PC-3 (cell line): Measurements from ENCODE around the gene KSR1. TPM values are rescaled to one million over a fixed set of nuclear protein-coding genes. Genes with fewer than 3 reads are reported as not detected.

Experiments
- ATAC-seq: fragments of 200-7000 bp; cut with Tn5 transposase; 2 replicates; pipeline ENCODE4 v1.9.1; 2020; ENCODE audit warnings: mild to moderate bottlenecking, moderate library complexity
- BruUV-seq: library from RNA; stranded (reverse); fragments of 400-500 nt; replicated peaks from 2 replicates; lab custom pipeline; 2021; lab: Mats Ljungman, UMichigan
- CTCF ChIA-PET: fragments of 300-600 bp; sonication (Branson Sonifier 250); formaldehyde crosslinking; loops from one replicate; lab custom pipeline; 2022; ENCODE audit warnings: antibody characterized with exemption; lab: Charles Lee
- POLR2A ChIA-PET: fragments of 300-600 bp; sonication (Branson Sonifier 250); formaldehyde crosslinking; loops from one replicate; lab custom pipeline; 2022; ENCODE audit warnings: antibody characterized with exemption; ENCODE audit not compliant: unreplicated experiment; lab: Charles Lee
- DNase-seq: peaks from one replicate; pipeline ENCODE4 v3.0.0-alpha.2; 2015
- H2AFZ ChIP-seq: fragments of 300-600 bp; sonication (generic); 2 replicates; pipeline ENCODE4 v1.6.0; 2016; ENCODE audit warnings: antibody characterized with exemption, low read length
- H3F3A ChIP-seq: fragments of 300-600 bp; sonication (generic); one replicate; pipeline ENCODE4 v1.6.0; 2017; ENCODE audit warnings: antibody characterized with exemption, low read length, control low read depth, mild to moderate bottlenecking; ENCODE audit not compliant: unreplicated experiment
- H3K27ac ChIP-seq: fragments of 300-600 bp; sonication (generic); 2 replicates; pipeline ENCODE4 v1.5.1; 2016; ENCODE audit warnings: mild to moderate bottlenecking, low read length
- H3K27me3 ChIP-seq: fragments of 300-600 bp; sonication (generic); 2 replicates; pipeline ENCODE4 v1.6.1; 2016; ENCODE audit warnings: low read length, mixed read lengths
- H3K36me3 ChIP-seq: fragments of 300-600 bp; sonication (generic); 2 replicates; pipeline ENCODE4 v1.6.1; 2016; ENCODE audit warnings: low read depth, mixed run types, low read length, mixed read lengths
- H3K4me1 ChIP-seq: fragments of 300-600 bp; sonication (generic); 2 replicates; pipeline ENCODE4 v1.5.1; 2016; ENCODE audit warnings: low read length; ENCODE audit not compliant: insufficient read depth
- H3K4me2 ChIP-seq: fragments of 300-600 bp; sonication (generic); 2 replicates; pipeline ENCODE4 v1.6.0; 2016; ENCODE audit warnings: low read length
- H3K4me3 ChIP-seq: fragments of 300-600 bp; sonication (generic); 2 replicates; pipeline ENCODE4 v1.5.1; 2016; ENCODE audit warnings: mild to moderate bottlenecking, low read length, mixed read lengths
- H3K79me2 ChIP-seq: fragments of 300-600 bp; sonication (generic); 2 replicates; pipeline ENCODE4 v1.6.1; 2017; ENCODE audit warnings: low read length, mixed read lengths
- H3K9ac ChIP-seq: fragments of 300-600 bp; sonication (generic); 2 replicates; pipeline ENCODE4 v1.6.0; 2016; ENCODE audit warnings: mild to moderate bottlenecking, low read length
- H3K9me2 ChIP-seq: fragments of 300-600 bp; sonication (generic); replicated peaks from 2 replicates; pipeline ENCODE4 v1.6.1; 2016; ENCODE audit warnings: mixed run types, low read length, mixed read lengths
- H3K9me3 ChIP-seq: fragments of 300-600 bp; sonication (generic); 2 replicates; pipeline ENCODE4 v1.6.1; 2016; ENCODE audit warnings: low read length, mixed read lengths
- H4K20me1 ChIP-seq: fragments of 300-600 bp; sonication (generic); 2 replicates; pipeline ENCODE4 v1.6.1; 2016; ENCODE audit warnings: low read length, mixed read lengths
- CTCF ChIP-seq: fragments of 300-600 bp; sonication (generic); conservative IDR thresholded peaks from 2 replicates; pipeline ENCODE4 v1.5.1; 2017; ENCODE audit warnings: antibody characterized with exemption, low read depth, mild to moderate bottlenecking, low read length
- EZH2 ChIP-seq: fragments of 300-600 bp; sonication (generic); IDR thresholded peaks from one replicate; pipeline ENCODE4 v1.6.1; 2017; ENCODE audit warnings: antibody characterized with exemption, mild to moderate bottlenecking, low read length; ENCODE audit not compliant: unreplicated experiment
- EZH2phosphoT487 ChIP-seq: fragments of 300-600 bp; sonication (generic); IDR thresholded peaks from 2 replicates; pipeline ENCODE4 v1.6.1; 2018; ENCODE audit warnings: mild to moderate bottlenecking, antibody characterized with exemption, low read length, borderline replicate concordance
- intact Hi-C: fragments of 100-400 bp; cut with micrococcal nuclease; formaldehyde crosslinking; loops from 2 replicates; pipeline ENCODE4 v1.9.0; 2023
- total RNA-seq: library from RNA; depleted of rRNA; stranded (reverse); fragments of >200 nt; gene quantifications from 2 replicates; pipeline ENCODE4 v1.2.3, GENCODE V29; 2014

The KSR1 gene
- total RNA-seq, 1 experiment from 2014 or later, result 1.0 TPM

GRCh38 chr17:27458524-27458908 is 2.3 kb downstream of the KSR1 start:
- Histone ChIP-seq H3K36me3 (no peaks in the 10 kb centered on the region), H3K4me1 (0 out of 2 replicates have a peak, but pooled peaks cover 6% of the 10 kb centered on the region), H3K9ac (no peak overlapping the region), H3K9me3 (no peaks in the 10 kb centered on the region), H4K20me1 (no peaks in the 10 kb centered on the region), H3K27me3 (no peaks in the 10 kb centered on the region), H3K79me2 (no peaks in the 10 kb centered on the region), H3K4me3 (no peak overlapping the region), H2AFZ (no peak overlapping the region), H3F3A (no peaks in the 10 kb centered on the region), H3K4me2 (no peak overlapping the region), H3K9me2 (no peaks in the 10 kb centered on the region), H3K27ac (no peak overlapping the region)
- CTCF ChIA-PET, result no interaction called here
- intact Hi-C loops, result no loop called here
- BruUV-seq, result no TSS peak
- POLR2A ChIA-PET, result no interaction called here
- TF ChIP-seq EZH2 (no peak), EZH2phosphoT487 (no peak), CTCF (no peak)
- DNase-seq, result no peak
- ATAC-seq, result no peak

- ChIA-PET POLR2A (no interaction called here), CTCF (no interaction called here)
- DNase-seq (no peak), ATAC-seq (no peak)
- H3K27me3 ChIP-seq, result no peaks in the 10 kb centered on the region
- H3K9me3 ChIP-seq, result no peaks in the 10 kb centered on the region
- no peak overlapping the region for H2AFZ ChIP-seq
- no peaks in the 10 kb centered on the region for H3K36me3 ChIP-seq
- no peak for TF ChIP-seq EZH2phosphoT487
- no peak for TF ChIP-seq EZH2
- no peak for TF ChIP-seq CTCF
- no peaks in the 10 kb centered on the region for H4K20me1 ChIP-seq
- intact Hi-C loops, result no loop called here
- 0 out of 2 replicates have a peak, but pooled peaks cover 6% of the 10 kb centered on the region for H3K4me1 ChIP-seq
- no peak overlapping the region for H3K9ac ChIP-seq
- no peaks in the 10 kb centered on the region for H3F3A ChIP-seq
- no peak overlapping the region for H3K27ac ChIP-seq
- no peaks in the 10 kb centered on the region for H3K79me2 ChIP-seq
- BruUV-seq, result no TSS peak
- no peaks in the 10 kb centered on the region for H3K9me2 ChIP-seq
- H3K4me2 ChIP-seq, result no peak overlapping the region
- H3K4me3 ChIP-seq, result no peak overlapping the region
These were observed 3.2 kb downstream of the KSR1 start for GRCh38 chr17:27459433-27459832.

- no peaks in the 10 kb centered on the region for H3K9me3 ChIP-seq
- H3K9ac ChIP-seq, result no peak overlapping the region
- H3K4me3 ChIP-seq, result no peak overlapping the region
- H3K27ac ChIP-seq, result no peak overlapping the region
- ChIA-PET CTCF (no interaction called here), POLR2A (no interaction called here)
- H3K4me1 ChIP-seq, result 0 out of 2 replicates have a peak, but pooled peaks cover 6% of the 10 kb centered on the region
- no peaks in the 10 kb centered on the region for H3F3A ChIP-seq
- no peaks in the 10 kb centered on the region for H4K20me1 ChIP-seq
- TF ChIP-seq EZH2phosphoT487, result no peak
- no peaks in the 10 kb centered on the region for H3K79me2 ChIP-seq
- BruUV-seq, result no TSS peak
- ATAC-seq (no peak), DNase-seq (no peak)
- intact Hi-C loops, result no loop called here
- H3K9me2 ChIP-seq, result no peaks in the 10 kb centered on the region
- H2AFZ ChIP-seq, result no peak overlapping the region
- no peaks in the 10 kb centered on the region for H3K27me3 ChIP-seq
- H3K4me2 ChIP-seq, result no peak overlapping the region
- H3K36me3 ChIP-seq, result no peaks in the 10 kb centered on the region
These were observed 4.0 kb downstream of the KSR1 start for GRCh38 chr17:27460196-27460725.
